Right lung (tissue), 10 donors: ENCODE measurements around the gene LRRC41. TPM values are rescaled to one million over a fixed set of nuclear protein-coding genes. Genes with fewer than 3 reads are reported as not detected.
"Not testable (repeated sequence)": the region's sequence is repeated elsewhere in the genome, so short reads cannot be mapped to it uniquely, and the experiment has no call there.

Experiments used
- DNase-seq, 2 donors: peaks; one replicate each; pipeline ENCODE4 v3.0.0-alpha.2; 2013
- long read RNA-seq, 8 donors: transcript quantifications; one replicate each; lab custom pipeline, GENCODE V29; 2026
- polyA plus RNA-seq, 5 donors: library from polyadenylated mRNA; unstranded; fragments of 120-200 nt; gene quantifications; one replicate each; pipeline versions ENCODE4 v1.2.1 to v1.2.3, GENCODE V29; 2013; ENCODE audit warnings: inconsistent platforms in 1 of 5, low replicate concordance in 1 of 5; ENCODE audit not compliant: insufficient read length in 5 of 5, insufficient read depth in 1 of 5

The LRRC41 gene, protein sequence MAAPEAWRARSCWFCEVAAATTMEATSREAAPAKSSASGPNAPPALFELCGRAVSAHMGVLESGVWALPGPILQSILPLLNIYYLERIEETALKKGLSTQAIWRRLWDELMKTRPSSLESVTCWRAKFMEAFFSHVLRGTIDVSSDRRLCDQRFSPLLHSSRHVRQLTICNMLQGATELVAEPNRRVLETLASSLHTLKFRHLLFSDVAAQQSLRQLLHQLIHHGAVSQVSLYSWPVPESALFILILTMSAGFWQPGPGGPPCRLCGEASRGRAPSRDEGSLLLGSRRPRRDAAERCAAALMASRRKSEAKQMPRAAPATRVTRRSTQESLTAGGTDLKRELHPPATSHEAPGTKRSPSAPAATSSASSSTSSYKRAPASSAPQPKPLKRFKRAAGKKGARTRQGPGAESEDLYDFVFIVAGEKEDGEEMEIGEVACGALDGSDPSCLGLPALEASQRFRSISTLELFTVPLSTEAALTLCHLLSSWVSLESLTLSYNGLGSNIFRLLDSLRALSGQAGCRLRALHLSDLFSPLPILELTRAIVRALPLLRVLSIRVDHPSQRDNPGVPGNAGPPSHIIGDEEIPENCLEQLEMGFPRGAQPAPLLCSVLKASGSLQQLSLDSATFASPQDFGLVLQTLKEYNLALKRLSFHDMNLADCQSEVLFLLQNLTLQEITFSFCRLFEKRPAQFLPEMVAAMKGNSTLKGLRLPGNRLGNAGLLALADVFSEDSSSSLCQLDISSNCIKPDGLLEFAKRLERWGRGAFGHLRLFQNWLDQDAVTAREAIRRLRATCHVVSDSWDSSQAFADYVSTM
- polyA plus RNA-seq = 10 to 100 TPM; 66.0 to 85.9 (median 84.0) TPM
- long read RNA-seq, donor 1, full-length matches to known transcripts = 16 of 48 reads
- long read RNA-seq, donor 1, partial matches to known transcripts = 32 of 48 reads
- long read RNA-seq, donor 1, other reads (novel, unspliced or antisense) = 0 of 48 reads
- long read RNA-seq, donor 2, full-length matches to known transcripts = 12 of 819 reads
- long read RNA-seq, donor 2, partial matches to known transcripts = 739 of 819 reads
- long read RNA-seq, donor 2, other reads (novel, unspliced or antisense) = 68 of 819 reads
- long read RNA-seq, donor 3, full-length matches to known transcripts = 3 of 1,153 reads
- long read RNA-seq, donor 3, partial matches to known transcripts = 1,022 of 1,153 reads
- long read RNA-seq, donor 3, other reads (novel, unspliced or antisense) = 128 of 1,153 reads
- long read RNA-seq, donor 4, full-length matches to known transcripts = 8 of 22 reads
- long read RNA-seq, donor 4, partial matches to known transcripts = 14 of 22 reads
- long read RNA-seq, donor 4, other reads (novel, unspliced or antisense) = 0 of 22 reads
- long read RNA-seq, donor 5, full-length matches to known transcripts = 14 of 1,792 reads
- long read RNA-seq, donor 5, partial matches to known transcripts = 1,621 of 1,792 reads
- long read RNA-seq, donor 5, other reads (novel, unspliced or antisense) = 157 of 1,792 reads
- long read RNA-seq, donor 6, full-length matches to known transcripts = 26 of 48 reads
- long read RNA-seq, donor 6, partial matches to known transcripts = 22 of 48 reads
- long read RNA-seq, donor 6, other reads (novel, unspliced or antisense) = 0 of 48 reads
- long read RNA-seq, donor 7, full-length matches to known transcripts = 27 of 53 reads
- long read RNA-seq, donor 7, partial matches to known transcripts = 26 of 53 reads
- long read RNA-seq, donor 7, other reads (novel, unspliced or antisense) = 0 of 53 reads
- long read RNA-seq, donor 8, full-length matches to known transcripts = 3 of 3 reads
- long read RNA-seq, donor 8, partial matches to known transcripts = 0 of 3 reads
- long read RNA-seq, donor 8, other reads (novel, unspliced or antisense) = 0 of 3 reads

DNA sequence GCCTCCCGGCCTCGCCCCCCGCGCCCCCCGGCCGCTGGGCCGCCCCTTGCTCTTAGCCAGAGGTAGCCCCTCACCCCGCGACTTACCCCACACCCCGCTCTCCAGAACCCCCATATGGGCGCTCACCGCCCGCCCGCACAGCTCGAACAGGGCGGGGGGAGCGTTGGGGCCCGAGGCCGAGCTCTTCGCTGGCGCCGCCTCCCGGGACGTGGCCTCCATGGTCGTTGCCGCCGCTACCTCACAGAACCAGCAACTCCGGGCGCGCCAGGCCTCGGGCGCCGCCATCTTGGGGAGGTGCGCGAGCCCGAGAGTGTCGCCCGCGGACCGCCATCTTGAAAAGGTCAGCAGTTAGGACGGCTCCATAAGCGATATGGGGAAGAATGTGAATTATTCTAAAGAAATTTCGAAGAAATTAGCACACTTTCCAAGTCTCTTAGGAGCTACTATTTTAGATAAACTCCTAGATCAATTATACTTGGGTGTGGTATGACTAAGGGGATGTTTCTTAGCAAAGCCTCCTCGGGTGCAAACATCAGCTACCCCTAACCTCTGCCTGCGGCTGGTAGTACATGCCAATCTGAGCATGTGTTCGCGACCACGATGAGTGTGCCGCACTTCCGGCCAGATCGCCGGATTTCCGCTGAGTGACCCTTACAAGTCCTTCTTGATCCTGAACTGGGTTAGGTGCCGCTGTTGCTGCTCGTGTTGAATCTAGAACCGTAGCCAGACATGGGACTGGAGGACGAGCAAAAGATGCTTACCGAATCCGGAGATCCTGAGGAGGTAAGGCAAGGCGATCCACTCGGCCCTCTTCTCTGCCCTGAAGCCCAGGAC lies at the start of gene LRRC41, which contains the start of gene UQCRH:
TSS of gene LRRC41 (minus strand) at position 579 of the 834 bp plus-strand sequence. CDS start at position 285, 294 bp downstream.
TSS of gene UQCRH (plus strand) at position 661 of the 834 bp plus-strand sequence. CDS start at position 730, 69 bp downstream.
- peak; percentile 96 to 97 for DNase-seq

DNA sequence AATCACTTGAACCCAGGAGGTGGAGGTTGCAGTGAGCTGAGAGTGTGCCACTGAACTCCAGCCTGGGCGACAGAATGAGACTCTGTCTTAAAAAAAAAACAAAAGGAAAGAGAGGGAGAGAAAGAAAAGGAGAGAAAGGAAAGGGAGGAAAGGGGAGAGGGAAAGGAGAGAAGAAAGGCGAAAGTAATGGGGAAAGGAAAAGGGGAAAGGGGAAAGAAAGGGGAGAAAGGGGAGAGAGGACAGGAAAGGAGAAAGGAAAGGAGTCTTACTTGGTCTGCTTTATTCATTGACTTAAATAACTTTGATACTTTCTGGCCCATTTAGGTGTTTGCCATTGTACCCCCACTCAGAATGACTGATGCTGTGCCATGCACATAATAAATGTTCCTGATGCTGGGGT lies 48.9 kb upstream of the LRRC41 start:
- DNase-seq = no peak

DNA sequence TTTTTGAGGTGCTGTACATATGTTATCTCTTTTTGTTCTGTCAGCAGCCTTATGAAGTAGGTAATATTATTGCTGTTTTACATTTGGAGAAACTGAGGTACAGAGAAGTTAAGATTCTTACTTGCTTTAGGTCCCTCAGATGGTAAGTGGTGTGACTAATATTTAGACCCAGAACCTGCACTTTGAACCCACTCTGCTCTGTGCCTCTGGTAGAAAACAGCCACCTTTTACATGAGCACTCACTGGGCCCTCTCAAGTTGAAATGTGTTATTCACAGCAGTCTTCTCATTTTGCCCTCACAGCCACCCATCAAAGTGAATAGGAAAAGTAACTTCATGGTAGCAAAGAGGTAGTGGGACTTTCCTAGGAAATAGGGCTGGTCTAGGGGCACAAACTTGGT lies 41.9 kb upstream of the LRRC41 start:
- no peak for DNase-seq

GRCh38 chr1:46344481-46344880 lies 41.1 kb upstream of the LRRC41 start:
- DNase-seq = no peak

- no peak for DNase-seq
Measured at GRCh38 chr1:46343705-46344104, 40.3 kb upstream of the LRRC41 start.

DNA sequence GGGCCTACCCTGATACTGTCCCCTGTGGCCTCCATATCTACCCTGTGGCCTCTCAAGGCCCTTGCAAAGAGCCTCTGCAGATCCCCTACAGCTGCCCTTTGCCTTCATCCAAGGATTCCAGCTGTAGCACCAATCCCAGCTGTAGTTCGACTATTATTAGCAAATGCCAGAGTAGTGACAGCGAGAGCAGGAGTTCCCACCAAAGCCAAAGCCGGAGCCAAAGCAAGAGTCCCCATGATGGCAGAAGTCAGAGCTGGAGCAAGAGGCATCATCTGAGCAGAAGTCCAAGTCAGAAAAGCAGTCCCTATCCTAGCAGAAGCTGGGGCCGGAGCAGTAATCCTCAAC lies 39.9 kb upstream of the LRRC41 start:
- DNase-seq = no peak

DNA sequence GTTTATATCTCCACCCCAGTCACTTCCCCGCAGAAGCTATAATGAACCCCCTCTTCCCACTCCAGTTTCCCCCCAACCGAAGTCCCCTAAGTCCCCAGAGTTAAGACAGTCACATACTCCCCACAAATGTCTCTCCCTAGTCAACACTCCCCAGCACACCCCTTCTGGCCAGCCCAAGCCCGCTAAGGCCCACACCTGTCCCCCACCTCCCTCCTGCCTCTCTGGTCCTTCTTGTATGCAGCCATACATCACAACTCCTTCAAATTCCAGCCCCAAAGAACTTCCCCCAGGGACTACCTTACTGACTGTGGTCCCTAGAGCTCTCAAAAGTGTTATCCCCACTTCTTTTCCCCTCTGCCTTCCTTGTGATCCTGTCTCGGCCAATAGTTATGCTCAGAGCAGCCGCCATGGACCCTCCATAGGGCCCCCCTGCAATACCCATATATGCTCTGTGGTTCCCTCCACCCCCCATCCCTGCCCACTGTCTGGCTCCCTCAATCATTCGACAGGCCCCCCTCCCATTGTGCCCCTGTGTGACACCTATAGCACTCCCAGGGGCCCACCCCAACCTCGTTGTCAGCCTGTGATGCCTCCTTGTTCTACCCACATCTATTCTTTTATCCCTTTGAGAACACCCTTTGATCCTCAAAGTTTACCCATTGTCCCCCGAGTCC lies 39.4 kb upstream of the LRRC41 start:
- DNase-seq = no peak

DNA sequence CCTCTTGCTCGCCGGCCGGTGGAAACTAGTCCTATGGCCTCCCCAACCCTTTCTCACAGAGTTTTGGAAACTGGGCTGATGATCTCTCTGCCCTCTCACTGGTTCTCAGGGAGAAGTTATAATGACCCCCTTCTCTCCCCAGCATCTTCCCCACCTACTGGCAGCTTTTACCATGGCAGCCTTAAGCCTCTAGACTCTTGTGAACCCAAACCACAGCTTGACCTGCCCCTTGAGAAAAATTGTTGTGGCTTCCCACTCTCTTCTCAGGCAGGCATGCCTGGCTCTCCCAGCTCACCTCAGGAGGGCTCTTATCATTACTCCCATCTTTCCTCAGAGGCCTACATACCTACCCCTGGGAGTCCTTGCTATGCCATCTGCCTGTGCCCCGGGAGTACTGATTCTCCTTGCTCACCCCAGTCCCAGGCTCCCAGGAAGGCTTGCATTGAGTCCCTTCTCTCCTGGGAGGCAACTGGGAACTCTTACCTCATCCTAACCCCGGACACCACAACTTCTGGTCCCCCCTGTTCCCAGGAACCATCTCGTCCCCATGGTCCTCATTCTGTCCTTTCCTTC lies 38.8 kb upstream of the LRRC41 start:
- no peak for DNase-seq

GRCh38 chr1:46341222-46342083 lies 38.0 kb upstream of the LRRC41 start:
- DNase-seq = peak in 1 of 2 donors; percentile 1

DNA sequence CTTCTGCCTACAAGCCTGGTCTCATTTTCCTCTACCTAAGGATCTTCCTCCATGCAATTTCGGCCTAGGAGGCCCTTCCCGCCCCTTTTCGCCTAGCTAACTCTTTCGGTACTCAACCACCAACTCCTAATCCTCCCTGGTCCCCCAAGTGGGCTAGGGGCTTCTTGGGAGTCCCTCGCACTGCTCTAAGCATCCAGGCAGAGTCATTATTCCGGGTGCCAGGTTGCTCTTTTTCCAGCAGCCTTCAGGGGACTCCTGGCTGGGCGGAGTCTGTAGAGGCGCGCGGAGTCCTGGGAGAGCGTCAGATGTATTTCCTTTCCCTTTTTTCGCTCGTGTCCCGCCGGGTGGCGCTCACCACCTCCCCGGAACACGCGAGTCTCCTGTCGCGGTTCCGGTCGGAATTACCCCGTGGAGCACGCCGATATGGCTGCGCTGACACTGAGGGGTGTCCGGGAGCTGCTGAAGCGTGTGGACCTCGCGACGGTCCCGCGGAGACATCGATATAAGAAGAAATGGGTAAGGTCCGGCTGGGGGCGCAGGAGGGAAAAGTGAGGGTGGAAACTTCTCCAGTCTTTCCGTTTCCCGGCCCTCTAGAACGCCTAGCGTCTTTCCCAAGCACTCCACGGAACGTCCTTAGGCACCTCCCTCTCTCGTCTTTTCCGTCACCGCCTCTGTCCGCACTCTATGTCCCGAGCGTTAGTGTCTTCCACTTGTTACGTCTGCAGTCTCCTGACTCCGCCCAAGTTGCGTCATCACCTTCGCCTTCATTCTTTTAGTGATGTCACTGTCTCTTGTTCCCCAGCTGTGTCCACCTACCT lies 37.2 kb upstream of the LRRC41 start, which contains the start of gene NSUN4:
TSS of gene NSUN4 (plus strand) at position 404 of the 818 bp plus-strand sequence. CDS start at position 424, 20 bp downstream.
- peak; percentile 93 to 94 for DNase-seq

DNA sequence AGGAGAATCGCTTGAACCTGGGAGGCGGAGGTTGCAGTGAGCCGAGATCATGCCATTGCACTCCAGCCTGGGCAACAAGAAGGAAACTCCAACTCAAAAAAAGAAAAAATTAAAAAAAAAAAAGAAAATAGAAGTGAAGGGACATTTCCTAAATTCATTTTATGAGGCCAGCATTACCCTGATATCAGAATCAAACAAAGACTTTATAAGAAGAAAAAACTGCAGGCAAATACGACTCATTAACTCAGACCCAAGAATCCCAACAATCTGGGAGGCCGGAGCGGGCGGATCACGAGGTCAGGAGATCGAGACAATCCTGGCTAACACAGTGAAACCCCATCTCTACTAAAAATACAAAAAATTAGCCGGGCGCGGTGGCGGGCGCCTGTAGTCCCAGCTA lies 34.0 kb upstream of the LRRC41 start:
- not testable (repeated sequence) for DNase-seq

- DNase-seq = no peak
Measured at GRCh38 chr1:46335081-46335480, 31.7 kb upstream of the LRRC41 start.

- DNase-seq = no peak
Measured at GRCh38 chr1:46334030-46334384, 30.6 kb upstream of the LRRC41 start.

DNA sequence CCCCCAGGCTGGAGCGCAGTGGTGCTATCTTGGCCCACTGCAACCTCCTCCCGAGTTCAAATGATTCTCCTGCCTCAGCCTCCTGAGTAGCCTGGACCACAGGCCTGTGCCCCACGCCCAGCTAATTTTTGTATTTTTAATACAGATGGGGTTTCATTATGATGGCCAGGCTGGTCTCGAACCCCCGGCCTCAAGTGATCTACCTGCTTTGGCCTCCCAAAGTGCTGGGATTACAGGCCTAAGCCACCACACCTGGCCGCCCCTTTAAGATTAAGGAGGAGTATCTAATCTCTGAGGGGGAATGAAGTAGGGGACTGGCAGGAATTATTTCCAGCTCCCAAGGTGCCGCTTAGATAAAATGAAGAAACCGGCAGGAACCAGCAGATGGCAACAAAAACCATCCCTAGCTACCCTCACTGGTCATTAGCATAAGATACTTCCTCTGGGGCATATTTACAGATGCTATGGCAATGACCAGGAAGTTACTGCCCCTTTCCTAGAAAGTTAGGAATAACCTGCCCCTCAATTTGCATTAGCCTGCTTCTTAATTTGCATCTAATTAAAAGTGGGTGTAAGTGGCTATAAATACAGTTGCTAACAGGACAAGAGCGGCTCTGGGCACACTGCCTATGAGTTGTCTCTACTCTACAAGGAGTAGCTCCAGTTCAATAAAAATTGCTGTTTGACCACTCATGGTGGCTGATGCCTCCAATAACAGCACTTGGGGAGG lies 30.0 kb upstream of the LRRC41 start:
- DNase-seq = peak in 1 of 2 donors; percentile 9

DNA sequence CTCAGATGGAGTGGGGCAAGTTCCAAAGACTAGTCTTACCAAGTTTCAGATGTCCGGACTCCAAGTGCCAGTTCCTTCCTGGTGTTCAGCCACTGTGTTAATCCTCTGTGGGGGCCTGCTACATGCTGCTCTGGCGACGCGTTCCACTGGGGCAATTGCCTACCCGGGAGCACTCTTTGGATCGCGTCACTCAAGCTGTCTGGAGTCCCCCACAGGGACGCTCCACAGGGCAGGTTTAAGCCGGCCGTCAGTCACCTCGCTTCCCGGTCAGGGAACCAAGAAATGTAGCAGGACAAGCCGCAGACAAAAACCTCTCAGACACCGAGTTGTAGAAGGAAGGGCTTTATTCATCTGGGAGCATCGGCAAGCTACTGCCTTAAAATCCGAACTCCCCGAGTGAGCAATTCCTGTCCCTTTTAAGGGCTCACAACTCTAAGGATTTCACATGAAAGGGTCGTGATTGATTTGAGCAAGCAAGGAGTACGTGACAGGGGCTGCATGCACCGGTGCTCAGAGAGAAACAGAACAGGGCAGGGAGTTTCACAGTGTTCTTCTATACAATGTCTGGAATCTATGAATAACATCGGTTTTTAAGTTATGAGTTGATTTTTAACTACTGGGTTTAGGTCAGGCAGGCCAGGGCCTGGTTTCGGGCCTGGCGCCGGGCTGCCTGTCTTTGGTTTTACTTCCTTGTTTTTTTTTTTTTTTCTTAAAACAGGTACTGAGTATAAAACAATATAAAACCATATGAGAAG lies 28.5 kb upstream of the LRRC41 start:
- DNase-seq = not testable (repeated sequence)
